GM12875 (cell line): ENCODE measurements around the gene LONP2.

ENCODE experiments used
- H3K4me3 ChIP-seq: one replicate; pipeline ENCODE4 v1.5.1; 2011; ENCODE audit warnings: low read depth, low read length, control low read depth
- TF ChIP-seq, protein P1 (sequence below): IDR thresholded peaks from 2 replicates; pipeline ENCODE4 v1.5.1; 2011; ENCODE audit warnings: low read depth, mild to moderate bottlenecking, control low read depth, inconsistent platforms, low read length, moderate library complexity, borderline replicate concordance; ENCODE audit not compliant: insufficient read depth

Gene LONP2

DNA sequence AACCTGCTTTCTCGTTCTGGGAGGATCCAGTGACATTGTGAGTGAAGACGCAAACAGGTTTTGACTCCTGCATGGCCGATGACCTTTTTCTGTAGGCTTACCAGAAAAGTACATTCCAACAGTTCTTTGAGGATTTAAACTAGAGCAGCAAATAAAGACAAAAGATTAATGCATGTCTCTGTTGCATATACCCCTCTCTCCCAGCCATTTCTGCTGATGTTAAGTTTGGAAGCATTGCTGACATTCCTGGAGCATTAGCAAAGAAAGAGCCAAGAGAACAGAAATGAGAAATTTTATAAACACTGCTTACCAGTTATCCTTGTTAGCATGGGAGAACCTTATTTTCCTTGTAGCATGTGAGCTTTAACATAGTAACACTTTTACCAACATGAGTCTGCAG is 91.9 kb downstream of the LONP2 start:
- TF ChIP-seq, protein P1, sequence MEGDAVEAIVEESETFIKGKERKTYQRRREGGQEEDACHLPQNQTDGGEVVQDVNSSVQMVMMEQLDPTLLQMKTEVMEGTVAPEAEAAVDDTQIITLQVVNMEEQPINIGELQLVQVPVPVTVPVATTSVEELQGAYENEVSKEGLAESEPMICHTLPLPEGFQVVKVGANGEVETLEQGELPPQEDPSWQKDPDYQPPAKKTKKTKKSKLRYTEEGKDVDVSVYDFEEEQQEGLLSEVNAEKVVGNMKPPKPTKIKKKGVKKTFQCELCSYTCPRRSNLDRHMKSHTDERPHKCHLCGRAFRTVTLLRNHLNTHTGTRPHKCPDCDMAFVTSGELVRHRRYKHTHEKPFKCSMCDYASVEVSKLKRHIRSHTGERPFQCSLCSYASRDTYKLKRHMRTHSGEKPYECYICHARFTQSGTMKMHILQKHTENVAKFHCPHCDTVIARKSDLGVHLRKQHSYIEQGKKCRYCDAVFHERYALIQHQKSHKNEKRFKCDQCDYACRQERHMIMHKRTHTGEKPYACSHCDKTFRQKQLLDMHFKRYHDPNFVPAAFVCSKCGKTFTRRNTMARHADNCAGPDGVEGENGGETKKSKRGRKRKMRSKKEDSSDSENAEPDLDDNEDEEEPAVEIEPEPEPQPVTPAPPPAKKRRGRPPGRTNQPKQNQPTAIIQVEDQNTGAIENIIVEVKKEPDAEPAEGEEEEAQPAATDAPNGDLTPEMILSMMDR: no peak
- no peak overlapping the region for H3K4me3 ChIP-seq

DNA sequence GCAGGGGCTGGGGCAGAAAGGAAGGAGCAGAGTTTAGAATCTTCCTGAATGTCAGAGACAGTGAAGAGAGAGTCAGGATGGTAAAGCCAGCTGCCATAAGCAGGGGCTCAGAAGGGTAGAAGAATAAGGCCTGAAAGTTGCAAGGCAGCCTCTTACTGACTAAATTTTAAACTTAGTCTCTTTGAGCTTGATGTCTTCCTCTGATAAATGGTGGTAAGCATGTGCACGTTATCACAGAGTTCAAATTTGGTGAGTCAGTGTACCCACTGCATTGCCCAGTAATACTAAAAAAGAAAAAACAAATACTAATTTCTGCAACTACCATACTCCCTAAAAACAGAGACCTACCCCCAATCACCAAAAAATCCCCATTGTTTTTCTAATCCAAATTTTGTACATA is 96.0 kb downstream of the LONP2 start:
- TF ChIP-seq, protein P1: no peak
- H3K4me3 ChIP-seq: no peak overlapping the region

DNA sequence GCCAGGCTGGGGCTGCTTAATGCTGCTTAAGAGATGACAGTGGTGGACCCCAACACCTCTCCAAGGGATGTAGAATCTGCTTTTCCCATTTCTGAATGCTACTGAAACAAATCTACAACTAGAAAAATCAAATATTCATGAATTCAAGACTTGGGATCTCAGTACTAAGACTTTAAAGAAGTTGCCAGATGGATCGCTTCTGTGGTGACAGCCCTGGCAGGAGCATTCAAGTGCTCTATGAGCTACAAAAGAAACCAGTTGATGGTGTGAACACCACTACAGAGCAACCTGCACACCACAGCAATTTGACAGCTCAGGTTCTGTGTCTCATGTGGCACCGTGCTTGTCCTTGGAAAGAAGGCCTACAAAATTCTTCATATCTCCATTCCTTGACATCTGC is 98.5 kb downstream of the LONP2 start:
- TF ChIP-seq, protein P1: no peak
- no peak overlapping the region for H3K4me3 ChIP-seq

DNA sequence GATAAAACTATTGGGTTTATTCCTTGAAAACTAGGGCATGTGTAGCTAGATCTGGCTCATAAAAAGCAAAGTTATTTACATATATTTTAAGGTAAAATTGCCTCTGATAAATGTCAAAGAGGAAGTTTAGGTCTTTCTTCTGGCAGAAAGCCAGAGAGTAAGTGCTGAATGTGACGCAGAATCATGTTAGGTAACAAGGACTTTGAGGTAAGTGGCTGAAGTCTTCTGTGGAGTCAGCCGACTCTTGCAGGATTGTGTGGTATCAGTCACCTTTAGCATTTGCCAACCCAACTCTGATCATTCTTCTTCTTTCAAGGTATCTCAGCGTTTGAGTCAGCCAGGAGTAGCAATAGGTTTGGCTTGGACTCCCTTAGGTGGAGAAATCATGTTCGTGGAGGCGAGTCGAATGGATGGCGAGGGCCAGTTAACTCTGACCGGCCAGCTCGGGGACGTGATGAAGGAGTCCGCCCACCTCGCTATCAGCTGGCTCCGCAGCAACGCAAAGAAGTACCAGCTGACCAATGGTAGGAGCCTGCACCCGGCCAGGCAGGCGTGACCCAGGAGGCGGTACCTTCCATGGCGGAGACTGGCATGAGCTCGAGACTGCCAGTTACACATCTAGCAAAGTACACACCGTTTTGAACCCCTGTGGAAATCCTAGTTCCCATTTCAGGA is 103.2 kb downstream of the LONP2 start:
- no peak overlapping the region for H3K4me3 ChIP-seq
- TF ChIP-seq, protein P1: no peak

DNA sequence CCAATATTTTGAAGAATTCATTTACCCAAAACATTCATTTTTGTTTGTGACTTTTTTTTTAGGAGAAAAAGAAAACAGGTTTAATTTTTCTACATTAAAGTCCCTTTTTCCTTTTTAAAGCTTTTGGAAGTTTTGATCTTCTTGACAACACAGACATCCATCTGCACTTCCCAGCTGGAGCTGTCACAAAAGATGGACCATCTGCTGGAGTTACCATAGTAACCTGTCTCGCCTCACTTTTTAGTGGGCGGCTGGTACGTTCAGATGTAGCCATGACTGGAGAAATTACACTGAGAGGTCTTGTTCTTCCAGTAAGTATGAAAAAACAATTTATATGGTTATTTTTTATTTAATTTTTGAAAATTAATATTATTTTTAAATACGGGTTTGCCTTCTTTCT is 103.9 kb downstream of the LONP2 start:
- no peak overlapping the region for H3K4me3 ChIP-seq
- TF ChIP-seq, protein P1: no peak

DNA sequence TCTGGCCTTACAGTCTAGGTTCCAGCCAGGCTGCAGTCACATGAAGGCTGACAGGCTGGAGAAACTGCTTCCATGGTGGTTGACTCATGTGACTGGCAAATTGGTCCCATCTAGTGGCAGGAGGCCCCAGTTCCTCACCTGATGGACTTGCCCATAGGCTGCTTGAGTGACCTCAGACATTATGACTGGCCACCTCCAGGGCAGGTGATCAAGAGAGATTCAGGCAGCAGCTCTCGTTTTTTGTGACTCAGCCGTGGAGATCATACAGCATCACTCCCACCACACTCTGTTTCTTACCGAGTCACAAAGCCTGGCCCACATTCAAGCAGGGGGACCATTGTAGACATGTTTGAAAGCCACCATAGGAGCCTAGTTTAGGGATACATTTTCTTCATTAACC is 106.6 kb downstream of the LONP2 start:
- no peak overlapping the region for H3K4me3 ChIP-seq
- TF ChIP-seq, protein P1: no peak

DNA sequence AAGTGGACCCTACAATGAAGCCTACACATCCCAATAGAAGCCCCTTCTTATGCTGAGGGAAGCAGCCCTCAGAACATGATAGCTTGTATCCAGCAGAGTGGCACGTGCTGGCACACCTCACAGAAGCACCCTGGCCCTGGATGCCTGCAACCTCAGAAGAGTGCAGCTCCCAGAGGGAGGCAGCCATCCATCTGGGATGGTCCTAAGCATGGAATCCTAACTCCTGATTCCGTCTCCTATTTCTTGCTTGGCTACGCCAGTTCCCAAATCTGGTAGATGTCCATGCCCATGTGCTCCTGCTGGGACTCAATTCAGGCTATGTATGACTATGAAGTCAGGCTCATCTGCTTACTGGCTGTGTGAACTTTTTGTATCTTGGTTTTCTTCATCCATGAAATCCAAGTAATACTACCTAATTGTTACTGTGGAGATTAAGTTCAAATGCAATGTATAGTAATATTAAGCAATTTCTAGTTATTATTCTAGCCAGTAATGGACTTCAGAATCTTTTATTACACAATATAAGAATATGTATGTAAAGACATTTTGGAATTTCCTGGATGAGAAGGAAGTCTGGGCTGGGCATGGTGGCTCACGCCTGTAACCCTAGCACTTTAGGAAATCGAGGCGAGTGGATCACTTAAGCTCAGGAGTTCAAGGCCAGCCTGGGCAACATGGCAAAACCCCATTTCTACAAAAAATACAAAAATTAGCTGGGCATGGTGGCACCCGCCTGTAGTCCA is 108.7 kb downstream of the LONP2 start:
- TF ChIP-seq, protein P1: no peak
- H3K4me3 ChIP-seq: no peak overlapping the region
